Measurements from ENCODE around the gene MAP3K3.
"Not testable (repeated sequence)": the region's sequence is repeated elsewhere in the genome, so short reads cannot be mapped to it uniquely, and the experiment has no call there.

MAP3K3 gene

DNA sequence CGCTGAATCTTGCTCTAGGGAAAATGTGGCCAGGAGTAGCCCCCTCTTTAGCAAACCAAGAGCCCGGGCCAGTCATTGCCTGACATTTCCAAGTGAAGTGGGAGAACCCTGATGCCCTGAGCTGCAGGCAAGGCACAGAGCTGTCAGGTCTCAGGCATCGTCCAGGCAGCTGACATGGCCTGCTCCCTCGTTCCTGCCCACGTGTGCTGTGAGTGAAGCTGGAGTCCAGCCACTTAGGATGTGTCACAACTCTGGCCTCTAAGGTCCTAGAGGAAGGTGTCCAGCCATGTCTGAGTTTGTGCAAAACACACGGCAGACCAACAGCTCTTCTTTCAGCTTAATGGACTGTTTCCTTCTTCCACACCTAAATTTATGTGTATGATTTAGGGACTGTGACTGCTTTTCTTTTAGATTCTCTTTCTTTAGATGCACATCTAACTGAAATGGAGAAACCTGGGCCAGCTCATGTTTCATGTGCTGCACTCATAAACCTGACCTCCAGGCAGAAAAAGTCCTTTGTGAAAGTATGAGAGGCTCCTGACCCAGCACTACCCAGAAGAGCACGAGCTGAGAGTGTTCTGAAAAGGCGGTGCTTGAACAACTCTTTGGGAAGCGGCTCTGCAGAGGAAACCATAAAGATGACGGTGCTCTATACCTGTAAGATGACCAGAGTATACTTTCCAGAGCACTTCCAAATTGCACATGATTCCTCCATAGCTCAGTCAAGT is 92.5 kb downstream of the MAP3K3 start:
- no peak overlapping the region for H3K4me3 ChIP-seq (replicated peaks; ENCODE audit: insufficient read depth, low read length)
- DNase-seq (ENCODE audit: low read depth in 1 of 2, low spot score in 1 of 2), result no peak
- TF ChIP-seq SPI1 (IDR thresholded peaks at IDR 0.05; ENCODE audit: borderline replicate concordance, low read depth) (no peak), POLR2AphosphoS5 (IDR thresholded peaks at IDR 0.05; ENCODE audit: low read depth) (no peak), GABPA (IDR thresholded peaks at IDR 0.05; ENCODE audit: low read depth) (no peak)
- TF ChIP-seq, protein P1, sequence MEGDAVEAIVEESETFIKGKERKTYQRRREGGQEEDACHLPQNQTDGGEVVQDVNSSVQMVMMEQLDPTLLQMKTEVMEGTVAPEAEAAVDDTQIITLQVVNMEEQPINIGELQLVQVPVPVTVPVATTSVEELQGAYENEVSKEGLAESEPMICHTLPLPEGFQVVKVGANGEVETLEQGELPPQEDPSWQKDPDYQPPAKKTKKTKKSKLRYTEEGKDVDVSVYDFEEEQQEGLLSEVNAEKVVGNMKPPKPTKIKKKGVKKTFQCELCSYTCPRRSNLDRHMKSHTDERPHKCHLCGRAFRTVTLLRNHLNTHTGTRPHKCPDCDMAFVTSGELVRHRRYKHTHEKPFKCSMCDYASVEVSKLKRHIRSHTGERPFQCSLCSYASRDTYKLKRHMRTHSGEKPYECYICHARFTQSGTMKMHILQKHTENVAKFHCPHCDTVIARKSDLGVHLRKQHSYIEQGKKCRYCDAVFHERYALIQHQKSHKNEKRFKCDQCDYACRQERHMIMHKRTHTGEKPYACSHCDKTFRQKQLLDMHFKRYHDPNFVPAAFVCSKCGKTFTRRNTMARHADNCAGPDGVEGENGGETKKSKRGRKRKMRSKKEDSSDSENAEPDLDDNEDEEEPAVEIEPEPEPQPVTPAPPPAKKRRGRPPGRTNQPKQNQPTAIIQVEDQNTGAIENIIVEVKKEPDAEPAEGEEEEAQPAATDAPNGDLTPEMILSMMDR (IDR thresholded peaks at IDR 0.05; ENCODE audit: insufficient read depth, low read length), result no peak
- TF ChIP-seq, protein P2, sequence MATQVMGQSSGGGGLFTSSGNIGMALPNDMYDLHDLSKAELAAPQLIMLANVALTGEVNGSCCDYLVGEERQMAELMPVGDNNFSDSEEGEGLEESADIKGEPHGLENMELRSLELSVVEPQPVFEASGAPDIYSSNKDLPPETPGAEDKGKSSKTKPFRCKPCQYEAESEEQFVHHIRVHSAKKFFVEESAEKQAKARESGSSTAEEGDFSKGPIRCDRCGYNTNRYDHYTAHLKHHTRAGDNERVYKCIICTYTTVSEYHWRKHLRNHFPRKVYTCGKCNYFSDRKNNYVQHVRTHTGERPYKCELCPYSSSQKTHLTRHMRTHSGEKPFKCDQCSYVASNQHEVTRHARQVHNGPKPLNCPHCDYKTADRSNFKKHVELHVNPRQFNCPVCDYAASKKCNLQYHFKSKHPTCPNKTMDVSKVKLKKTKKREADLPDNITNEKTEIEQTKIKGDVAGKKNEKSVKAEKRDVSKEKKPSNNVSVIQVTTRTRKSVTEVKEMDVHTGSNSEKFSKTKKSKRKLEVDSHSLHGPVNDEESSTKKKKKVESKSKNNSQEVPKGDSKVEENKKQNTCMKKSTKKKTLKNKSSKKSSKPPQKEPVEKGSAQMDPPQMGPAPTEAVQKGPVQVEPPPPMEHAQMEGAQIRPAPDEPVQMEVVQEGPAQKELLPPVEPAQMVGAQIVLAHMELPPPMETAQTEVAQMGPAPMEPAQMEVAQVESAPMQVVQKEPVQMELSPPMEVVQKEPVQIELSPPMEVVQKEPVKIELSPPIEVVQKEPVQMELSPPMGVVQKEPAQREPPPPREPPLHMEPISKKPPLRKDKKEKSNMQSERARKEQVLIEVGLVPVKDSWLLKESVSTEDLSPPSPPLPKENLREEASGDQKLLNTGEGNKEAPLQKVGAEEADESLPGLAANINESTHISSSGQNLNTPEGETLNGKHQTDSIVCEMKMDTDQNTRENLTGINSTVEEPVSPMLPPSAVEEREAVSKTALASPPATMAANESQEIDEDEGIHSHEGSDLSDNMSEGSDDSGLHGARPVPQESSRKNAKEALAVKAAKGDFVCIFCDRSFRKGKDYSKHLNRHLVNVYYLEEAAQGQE (IDR thresholded peaks at IDR 0.05; ENCODE audit: insufficient replicate concordance, low read depth), result no peak
- no peak overlapping the region for H3K27ac ChIP-seq (replicated peaks)
- H3K27me3 ChIP-seq (ENCODE audit: insufficient read depth, poor library complexity, severe bottlenecking), result no peaks in the 10 kb centered on the region

DNA sequence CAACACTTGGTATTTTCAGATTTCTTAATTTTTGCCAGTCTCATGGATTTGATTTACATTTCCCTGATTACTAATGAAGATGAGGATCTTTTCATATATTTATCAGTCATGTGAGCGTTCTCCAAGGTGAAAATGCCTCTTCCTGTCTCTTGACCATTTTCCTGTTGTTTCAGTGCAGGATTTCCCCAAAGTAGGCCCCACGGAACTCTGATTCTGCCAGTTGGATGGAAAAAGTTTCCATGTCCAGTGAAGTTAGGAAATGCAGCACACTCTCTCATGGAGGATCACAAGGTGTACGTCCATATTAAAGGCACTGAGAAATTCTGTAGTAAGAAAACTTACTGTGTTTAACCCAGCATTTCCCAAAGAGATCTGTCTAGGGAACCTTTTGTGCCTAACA is 94.2 kb downstream of the MAP3K3 start:
- Histone ChIP-seq H3K27ac (replicated peaks) (no peak overlapping the region), H3K27me3 (ENCODE audit: insufficient read depth, poor library complexity, severe bottlenecking) (no peaks in the 10 kb centered on the region)
- no peak for TF ChIP-seq POLR2AphosphoS5 (IDR thresholded peaks at IDR 0.05; ENCODE audit: low read depth)
- TF ChIP-seq, protein P1 (IDR thresholded peaks at IDR 0.05; ENCODE audit: insufficient read depth, low read length), result no peak
- TF ChIP-seq, protein P2 (IDR thresholded peaks at IDR 0.05; ENCODE audit: insufficient replicate concordance, low read depth), result no peak
- no peak for TF ChIP-seq GABPA (IDR thresholded peaks at IDR 0.05; ENCODE audit: low read depth)

DNA sequence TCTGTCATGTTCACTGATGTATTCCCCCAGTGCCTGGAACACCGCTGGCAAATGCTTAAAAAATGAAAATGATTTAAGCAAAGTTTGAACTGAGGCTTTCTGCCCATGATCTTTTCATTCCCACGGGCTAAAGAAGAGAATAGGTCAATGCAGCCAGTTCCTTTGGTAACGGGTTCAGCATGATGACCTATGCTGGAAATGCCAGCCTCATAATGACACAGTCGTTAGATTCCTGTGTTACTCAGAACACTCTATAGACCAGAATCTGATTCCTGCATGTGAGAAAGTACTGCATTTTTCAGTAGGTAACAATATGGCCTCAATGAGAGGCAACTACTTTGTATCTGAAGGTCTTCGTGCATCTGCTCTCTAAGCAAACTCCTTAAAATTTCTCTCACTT is 96.8 kb downstream of the MAP3K3 start:
- no peak overlapping the region for H3K4me3 ChIP-seq (replicated peaks; ENCODE audit: insufficient read depth, low read length)
- no peak for DNase-seq (ENCODE audit: low read depth in 1 of 2, low spot score in 1 of 2)
- no peak for TF ChIP-seq SPI1 (IDR thresholded peaks at IDR 0.05; ENCODE audit: borderline replicate concordance, low read depth)
- TF ChIP-seq, protein P1 (IDR thresholded peaks at IDR 0.05; ENCODE audit: insufficient read depth, low read length), result no peak
- TF ChIP-seq, protein P2 (IDR thresholded peaks at IDR 0.05; ENCODE audit: insufficient replicate concordance, low read depth), result no peak
- TF ChIP-seq POLR2AphosphoS5 (IDR thresholded peaks at IDR 0.05; ENCODE audit: low read depth), result no peak
- TF ChIP-seq GABPA (IDR thresholded peaks at IDR 0.05; ENCODE audit: low read depth), result no peak
- H3K27me3 ChIP-seq (ENCODE audit: insufficient read depth, poor library complexity, severe bottlenecking), result no peaks in the 10 kb centered on the region
- no peak overlapping the region for H3K27ac ChIP-seq (replicated peaks)

More for the DNA sequence above, 94.2 kb downstream of the MAP3K3 start:
- no peak for DNase-seq (ENCODE audit: low read depth in 1 of 2, low spot score in 1 of 2)
- H3K4me3 ChIP-seq (replicated peaks; ENCODE audit: insufficient read depth, low read length), result no peak overlapping the region

DNA sequence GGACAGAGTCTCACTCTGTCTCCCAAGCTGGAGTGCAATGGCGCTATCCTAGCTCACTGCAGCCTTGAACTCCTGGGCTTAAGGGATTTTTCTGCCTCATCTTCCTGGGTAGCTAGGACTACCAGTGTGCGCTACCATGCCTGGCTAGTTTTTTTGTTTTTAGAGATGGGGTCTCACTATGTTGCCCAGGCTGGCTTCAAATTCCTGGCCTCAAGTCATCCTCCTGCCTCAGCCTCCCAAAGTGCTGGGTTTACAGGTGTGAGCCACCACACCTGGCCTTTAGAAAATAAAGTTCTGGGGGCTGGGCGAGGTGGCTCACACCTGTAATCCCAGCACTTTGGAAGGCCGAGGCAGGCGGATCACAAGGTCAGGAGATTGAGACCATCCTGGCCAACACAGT is 98.0 kb downstream of the MAP3K3 start:
- H3K27me3 ChIP-seq (ENCODE audit: insufficient read depth, poor library complexity, severe bottlenecking); DNase-seq (ENCODE audit: low read depth in 1 of 2, low spot score in 1 of 2); H3K4me3 ChIP-seq (replicated peaks; ENCODE audit: insufficient read depth, low read length); H3K27ac ChIP-seq (replicated peaks): not testable (repeated sequence)

Measured in HL-60 (cell line).